SK-N-MC (cell line): ENCODE measurements around the gene YPEL2.

Experiments used
- EZH2 ChIP-seq: fragments of 200-600 bp; sonication (generic); IDR thresholded peaks from one replicate; pipeline ENCODE4 v1.6.1; 2017; ENCODE audit warnings: antibody characterized with exemption
- FOXP2 ChIP-seq: optimal IDR thresholded peaks from 2 replicates; pipeline ENCODE3; 2011; ENCODE audit warnings: mild to moderate bottlenecking, moderate library complexity; ENCODE audit not compliant: insufficient read depth; ENCODE audit errors: extremely low read length, control extremely low read depth
- POLR2AphosphoS5 ChIP-seq: IDR thresholded peaks from 2 replicates; pipeline ENCODE4 v1.6.1; 2012; ENCODE audit warnings: mild to moderate bottlenecking, low read depth, low read length, borderline replicate concordance

GRCh38 chr17:59431601-59432000 is 100.1 kb downstream of the YPEL2 start:
- TF ChIP-seq EZH2 (no peak), POLR2AphosphoS5 (no peak), FOXP2 (no peak)
